GF-D8 (cell line): ENCODE results near the gene CDH4.
"Not testable (repeated sequence)": the region's sequence is repeated elsewhere in the genome, so short reads cannot be mapped to it uniquely, and the experiment has no call there.

Experiments
- DNase-seq: peaks from one replicate; lab custom pipeline; 2025; lab: John Stamatoyannopoulos, UW

CDH4 gene

GRCh38 chr20:61932711-61933480, 680.8 kb downstream of the CDH4 start:
- no peak for DNase-seq

GRCh38 chr20:61933481-61933950, 681.5 kb downstream of the CDH4 start:
- no peak for DNase-seq

- no peak for DNase-seq
Measured at GRCh38 chr20:61933951-61934715, 682.1 kb downstream of the CDH4 start.

- DNase-seq: no peak
Measured at GRCh38 chr20:61934716-61935530, 682.9 kb downstream of the CDH4 start.

- no peak for DNase-seq
Measured at GRCh38 chr20:61935926-61936700, 684.1 kb downstream of the CDH4 start.

- no peak for DNase-seq
Measured at GRCh38 chr20:61936701-61937131, 684.7 kb downstream of the CDH4 start.

- DNase-seq: no peak
Measured at GRCh38 chr20:61937146-61937962, 685.3 kb downstream of the CDH4 start.

GRCh38 chr20:61937963-61938838, 686.1 kb downstream of the CDH4 start:
- no peak for DNase-seq

- DNase-seq: no peak
Measured at GRCh38 chr20:61938839-61939690, 687.0 kb downstream of the CDH4 start.

- DNase-seq: no peak
Measured at GRCh38 chr20:61939691-61940360, 687.8 kb downstream of the CDH4 start.

- no peak for DNase-seq
Measured at GRCh38 chr20:61940491-61940890, 688.4 kb downstream of the CDH4 start.

- no peak for DNase-seq
Measured at GRCh38 chr20:61940976-61941720, 689.1 kb downstream of the CDH4 start.

- no peak for DNase-seq
Measured at GRCh38 chr20:61941721-61942405, 689.8 kb downstream of the CDH4 start.

- DNase-seq: no peak
Measured at GRCh38 chr20:61942526-61942925, 690.5 kb downstream of the CDH4 start.

GRCh38 chr20:61944967-61945366, 692.9 kb downstream of the CDH4 start:
- DNase-seq: not testable (repeated sequence)

- not testable (repeated sequence) for DNase-seq
Measured at GRCh38 chr20:61945495-61945894, 693.4 kb downstream of the CDH4 start.

GRCh38 chr20:61948056-61948455, 696.0 kb downstream of the CDH4 start:
- not testable (repeated sequence) for DNase-seq
